HG03460 (cell line): ENCODE data around the gene OXNAD1.
A peak's percentile ranks its signal among the peaks of the same experiment; 100 is the strongest.

Source experiments
- ATAC-seq: cut with Tn5 transposase; IDR thresholded peaks from one replicate; pipeline ENCODE4 v1.9.1; 2021; ENCODE audit not compliant: unreplicated experiment

OXNAD1 gene

GRCh38 chr3:16247282-16248061 lies 17.5 kb upstream of the OXNAD1 start:
- peak; percentile 70 for ATAC-seq

DNA sequence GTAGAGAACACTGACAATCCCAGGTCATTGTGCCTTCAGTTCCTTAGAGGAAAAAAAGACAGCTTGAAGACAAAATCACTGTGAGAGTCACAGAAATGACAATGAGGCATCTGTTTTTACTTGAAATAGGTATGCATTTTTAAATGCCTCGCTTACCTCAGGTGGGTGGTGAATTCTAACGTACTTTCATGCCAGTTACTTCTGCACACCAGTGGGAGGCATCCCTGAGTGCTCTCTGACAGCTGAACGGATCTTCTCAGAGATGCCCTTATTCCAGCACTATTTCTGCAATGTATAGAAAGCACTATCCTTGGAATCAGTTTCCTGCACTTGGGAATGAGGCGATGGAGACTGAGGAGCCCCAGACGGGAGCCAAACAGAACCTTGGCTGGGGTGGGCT lies 16.5 kb upstream of the OXNAD1 start:
- ATAC-seq = no peak

DNA sequence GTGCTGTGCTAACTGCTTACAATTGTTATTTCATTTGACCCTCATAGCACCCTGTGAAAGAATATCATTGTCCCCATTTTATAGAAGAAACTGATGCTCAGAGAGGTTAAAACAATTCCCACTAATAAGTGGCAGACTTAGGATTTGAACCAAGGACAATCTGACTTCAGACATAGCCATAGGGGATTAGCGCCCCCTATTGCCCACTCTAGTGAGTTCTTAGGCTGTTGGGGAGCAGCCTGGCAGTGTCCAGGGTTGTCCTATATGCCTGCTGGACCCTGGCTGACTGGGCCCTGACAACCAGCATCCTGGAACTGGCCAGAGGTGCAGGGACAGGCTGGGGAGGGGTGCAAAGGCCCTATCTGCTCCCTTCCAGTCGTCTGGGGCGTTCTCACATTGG lies 15.7 kb upstream of the OXNAD1 start:
- ATAC-seq = no peak

DNA sequence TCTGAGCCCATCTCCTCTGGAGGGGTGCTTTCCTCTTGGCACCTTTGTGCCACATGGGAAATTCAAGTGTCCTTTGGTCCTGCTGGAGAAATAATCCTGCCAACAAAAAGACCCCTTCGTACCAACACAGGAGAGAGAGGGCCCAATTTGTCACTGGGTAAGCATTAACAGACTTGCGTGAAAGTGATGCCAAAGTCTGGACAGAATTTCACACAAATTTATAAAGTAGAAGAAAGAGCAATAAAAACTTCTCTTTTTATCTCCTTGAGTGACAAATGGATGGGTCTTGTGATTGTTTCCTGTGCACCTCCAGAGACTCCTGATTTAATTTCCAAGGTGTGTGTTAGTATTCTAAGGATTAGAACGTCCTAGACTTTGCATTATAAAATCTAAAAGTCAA lies 15.1 kb upstream of the OXNAD1 start:
- no peak for ATAC-seq

DNA sequence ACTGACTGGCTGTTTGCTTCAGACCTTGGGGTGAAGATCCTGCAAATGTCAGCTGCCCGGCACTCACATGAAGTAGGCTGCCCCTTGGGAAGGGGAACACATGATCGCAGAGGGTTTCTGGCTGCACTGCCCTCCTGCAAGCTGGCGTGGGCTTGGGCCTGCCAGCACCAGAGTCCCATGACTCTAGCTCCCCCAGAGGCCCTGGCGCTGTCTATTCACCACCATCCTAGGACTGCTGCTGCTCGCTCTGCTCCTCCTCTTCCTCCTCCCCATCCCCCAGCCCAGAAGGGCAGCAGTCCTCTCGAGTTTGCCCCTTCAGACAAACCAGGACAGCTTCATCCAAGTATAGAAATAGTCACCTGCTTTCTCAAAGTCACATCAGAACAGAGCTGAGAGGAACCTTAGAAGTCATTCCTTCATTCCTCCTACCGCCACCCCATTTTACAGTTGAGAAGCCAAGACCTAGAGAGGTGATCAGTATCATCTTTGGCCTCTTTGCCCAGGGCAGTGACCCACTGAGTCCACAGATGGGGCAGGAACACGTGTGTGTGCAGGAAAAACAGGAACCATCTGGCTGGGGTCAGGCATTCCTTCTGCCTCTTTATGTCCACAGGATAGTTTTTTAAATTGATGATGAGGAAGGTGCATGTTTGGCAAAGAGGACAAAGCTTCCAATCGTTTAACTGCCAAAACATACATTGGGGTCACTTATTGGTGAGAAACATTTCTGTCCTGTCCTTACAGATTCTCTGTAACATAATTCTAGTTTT lies 13.5 kb upstream of the OXNAD1 start:
- ATAC-seq = no peak

- no peak for ATAC-seq
These were observed 12.6 kb upstream of the OXNAD1 start for GRCh38 chr3:16252243-16252978.

GRCh38 chr3:16252988-16253387 lies 12.0 kb upstream of the OXNAD1 start:
- ATAC-seq = no peak

DNA sequence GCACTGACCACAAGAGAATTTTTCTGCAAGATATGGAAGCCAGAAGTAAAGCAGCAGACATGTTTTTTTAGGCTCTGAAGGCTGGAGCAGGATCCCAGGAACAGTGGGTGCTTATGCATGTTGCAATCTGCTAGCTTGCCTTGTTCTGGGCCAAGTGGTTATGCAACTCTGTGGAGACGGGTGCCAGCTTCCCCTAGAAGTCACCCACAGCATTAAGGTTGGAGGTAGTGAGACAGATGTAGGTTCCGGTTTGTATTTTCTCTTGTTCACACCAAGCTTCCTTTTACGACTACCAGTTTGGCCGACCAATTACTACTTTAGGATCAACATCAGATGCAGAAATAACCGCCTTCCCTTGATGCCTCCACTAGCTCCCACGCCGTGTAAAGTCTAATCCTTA lies 11.4 kb upstream of the OXNAD1 start:
- ATAC-seq = no peak

- no peak for ATAC-seq
These were observed 10.1 kb upstream of the OXNAD1 start for GRCh38 chr3:16254916-16255315.

GRCh38 chr3:16255326-16255725 lies 9.7 kb upstream of the OXNAD1 start:
- ATAC-seq = no peak

- ATAC-seq = no peak
These were observed 9.3 kb upstream of the OXNAD1 start for GRCh38 chr3:16255726-16256125.

DNA sequence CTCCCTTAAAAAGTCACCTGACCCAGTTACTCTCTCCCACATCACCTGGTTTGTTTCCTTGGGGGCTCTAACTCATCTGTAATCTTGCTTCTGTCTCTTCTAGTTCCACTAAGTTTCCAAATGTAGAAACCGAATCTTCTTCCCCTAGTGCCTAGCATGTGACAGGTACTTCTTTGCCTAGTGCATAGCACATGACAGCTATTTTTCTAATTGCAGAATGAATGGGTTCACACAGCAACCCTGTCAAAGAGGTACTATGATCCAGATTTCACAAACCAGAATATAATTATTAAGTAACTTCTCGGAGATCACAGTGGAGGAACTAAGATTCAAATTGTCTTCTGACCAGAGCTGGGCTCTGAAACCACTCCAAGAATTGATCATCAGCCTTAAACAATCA lies 7.7 kb upstream of the OXNAD1 start:
- ATAC-seq = no peak

DNA sequence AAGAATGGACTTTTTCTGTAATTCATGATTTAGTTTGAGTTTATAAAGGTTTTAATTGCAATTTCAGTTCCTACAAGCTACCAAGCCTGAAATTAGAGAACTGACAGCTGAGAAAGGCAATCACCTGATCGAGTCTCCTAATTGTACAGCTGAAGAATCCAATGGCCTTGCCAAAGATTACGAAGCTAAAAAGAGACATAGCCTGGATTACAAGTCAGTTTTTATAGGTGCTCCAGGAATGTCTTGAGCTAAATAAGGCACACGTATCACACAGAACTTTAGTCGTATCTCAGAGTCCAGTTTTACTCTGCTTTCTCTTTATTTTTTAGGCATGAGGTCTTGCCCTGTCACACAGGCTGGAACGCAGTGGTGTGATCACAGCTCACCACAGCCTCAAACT lies 6.8 kb upstream of the OXNAD1 start:
- ATAC-seq = no peak

DNA sequence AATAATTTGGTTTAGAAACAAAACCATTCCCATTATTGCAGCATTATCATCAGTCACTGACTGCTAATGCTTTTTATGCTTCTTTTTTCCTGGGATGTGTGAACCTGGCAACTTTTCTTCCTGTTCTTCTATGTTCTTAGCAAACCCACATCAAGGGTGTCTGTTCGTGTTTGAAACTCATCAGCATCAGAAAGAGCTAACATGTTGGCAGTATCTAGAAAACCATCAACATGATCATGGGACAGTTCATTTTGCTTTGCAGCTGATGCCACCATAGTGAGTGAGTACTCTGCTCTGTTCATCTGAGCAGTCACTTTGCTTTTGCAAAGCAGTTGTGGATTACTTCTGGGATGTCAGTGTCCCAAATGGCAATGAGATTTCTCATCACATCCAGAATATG lies 6.1 kb upstream of the OXNAD1 start:
- no peak for ATAC-seq

GRCh38 chr3:16260046-16260445 lies 5.0 kb upstream of the OXNAD1 start:
- no peak for ATAC-seq

- ATAC-seq = no peak
These were observed 2.8 kb upstream of the OXNAD1 start for GRCh38 chr3:16262174-16262573.

- peak; percentile 3 for ATAC-seq
These were observed 771 bp upstream of the OXNAD1 start for GRCh38 chr3:16264174-16264707.

- no peak for ATAC-seq
These were observed 409 bp downstream of the OXNAD1 start for GRCh38 chr3:16265455-16265786.

DNA sequence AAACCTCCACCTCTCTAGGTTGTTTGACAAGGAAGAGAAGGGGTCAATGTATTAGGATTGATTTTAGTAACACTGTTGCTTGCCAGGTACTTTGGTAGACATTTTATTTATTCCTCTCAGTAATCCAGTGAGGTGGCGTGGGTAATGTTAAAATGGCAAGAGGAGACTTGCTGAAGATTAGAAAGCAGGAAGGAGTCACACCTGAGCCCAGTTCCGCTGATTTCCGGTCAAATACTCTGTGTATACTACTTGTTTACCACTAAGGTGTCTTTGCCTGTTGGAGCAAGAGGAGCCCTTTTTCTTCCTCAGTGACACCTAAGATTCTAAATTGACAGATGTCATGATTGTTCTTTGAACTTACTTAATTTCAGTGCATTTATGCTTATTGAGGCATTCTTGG lies 1.7 kb downstream of the OXNAD1 start:
- ATAC-seq = no peak

GRCh38 chr3:16270855-16271254 lies 5.8 kb downstream of the OXNAD1 start:
- no peak for ATAC-seq

DNA sequence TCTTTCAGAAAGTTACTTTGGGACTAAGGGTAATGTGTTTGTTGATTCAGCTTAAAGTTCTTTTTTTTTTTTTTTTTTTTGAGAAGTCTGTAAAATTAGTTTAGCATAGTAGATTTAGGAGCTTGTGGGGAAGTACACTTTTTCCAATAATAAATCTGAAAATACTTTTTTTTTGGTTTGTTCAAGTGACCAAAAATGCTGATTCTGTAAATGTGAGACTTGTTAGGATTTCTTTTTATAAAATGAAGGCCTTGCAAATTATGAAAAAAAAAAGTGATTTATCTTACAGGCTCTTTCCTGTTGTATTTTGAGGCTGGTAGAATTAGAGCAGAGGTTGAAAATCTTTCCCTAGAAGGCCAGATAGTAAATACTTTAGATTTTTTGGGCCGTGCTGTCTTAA lies 7.6 kb downstream of the OXNAD1 start:
- ATAC-seq = no peak

GRCh38 chr3:16273867-16274266 lies 8.9 kb downstream of the OXNAD1 start:
- no peak for ATAC-seq
